ENCODE data around the gene PRKACA.

GRCh38 chr19:14094854-14095253 is 22.7 kb downstream of the PRKACA start:
- TF ChIP-seq CTCF (IDR thresholded peaks at IDR 0.05; ENCODE audit: extremely low read depth in 1 of 2, insufficient read depth in 1 of 2, low read depth in 1 of 2, low read length in 2 of 2) (no peak), EZH2 (IDR thresholded peaks at IDR 0.05; ENCODE audit: borderline replicate concordance, low read depth, low read length, severe bottlenecking) (no peak), POLR2AphosphoS5 (IDR thresholded peaks at IDR 0.05; ENCODE audit: insufficient read depth, low read depth, low read length) (no peak), JUN (IDR thresholded peaks at IDR 0.05; ENCODE audit: borderline replicate concordance, insufficient read depth, insufficient read length, low read depth) (no peak), POLR2A (IDR thresholded peaks at IDR 0.05; ENCODE audit: low read depth, low read length) (no peak), MAX (IDR thresholded peaks at IDR 0.05; ENCODE audit: insufficient read depth, insufficient read length) (no peak)

All from endothelial cell of umbilical vein (primary cell).